Measurements from ENCODE around the gene PANK2.

GRCh38 chr20:3934624-3935023, 45.4 kb downstream of the PANK2 start:
- TF ChIP-seq, protein P1, sequence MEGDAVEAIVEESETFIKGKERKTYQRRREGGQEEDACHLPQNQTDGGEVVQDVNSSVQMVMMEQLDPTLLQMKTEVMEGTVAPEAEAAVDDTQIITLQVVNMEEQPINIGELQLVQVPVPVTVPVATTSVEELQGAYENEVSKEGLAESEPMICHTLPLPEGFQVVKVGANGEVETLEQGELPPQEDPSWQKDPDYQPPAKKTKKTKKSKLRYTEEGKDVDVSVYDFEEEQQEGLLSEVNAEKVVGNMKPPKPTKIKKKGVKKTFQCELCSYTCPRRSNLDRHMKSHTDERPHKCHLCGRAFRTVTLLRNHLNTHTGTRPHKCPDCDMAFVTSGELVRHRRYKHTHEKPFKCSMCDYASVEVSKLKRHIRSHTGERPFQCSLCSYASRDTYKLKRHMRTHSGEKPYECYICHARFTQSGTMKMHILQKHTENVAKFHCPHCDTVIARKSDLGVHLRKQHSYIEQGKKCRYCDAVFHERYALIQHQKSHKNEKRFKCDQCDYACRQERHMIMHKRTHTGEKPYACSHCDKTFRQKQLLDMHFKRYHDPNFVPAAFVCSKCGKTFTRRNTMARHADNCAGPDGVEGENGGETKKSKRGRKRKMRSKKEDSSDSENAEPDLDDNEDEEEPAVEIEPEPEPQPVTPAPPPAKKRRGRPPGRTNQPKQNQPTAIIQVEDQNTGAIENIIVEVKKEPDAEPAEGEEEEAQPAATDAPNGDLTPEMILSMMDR (IDR thresholded peaks at IDR 0.05; ENCODE audit: low read depth, low read length), result no peak
- no peak for TF ChIP-seq EZH2phosphoT487 (IDR thresholded peaks at IDR 0.05; ENCODE audit: low read depth)
